Neural progenitor cell (in vitro differentiated cells): ENCODE results near the gene YY1AP1. TPM values are rescaled to one million over a fixed set of nuclear protein-coding genes. Genes with fewer than 3 reads are reported as not detected.
"Not testable (repeated sequence)": the region's sequence is repeated elsewhere in the genome, so short reads cannot be mapped to it uniquely, and the experiment has no call there.

Experiments used
- DNase-seq: peaks from one replicate; pipeline ENCODE4 v3.0.0-alpha.2; 2016; ENCODE audit warnings: low spot score
- H2AFZ ChIP-seq: fragments of 200-600 bp; sonication (generic); replicated peaks from 2 replicates; pipeline ENCODE4 v1.6.1; 2016; ENCODE audit warnings: antibody characterized with exemption
- H3F3A ChIP-seq: fragments of 200-600 bp; sonication (generic); 2 replicates; pipeline ENCODE4 v1.6.1; 2016; ENCODE audit warnings: antibody characterized with exemption, low read depth
- H3K27ac ChIP-seq: fragments of 200-600 bp; sonication (generic); 2 replicates; pipeline ENCODE4 v1.5.1; 2016; ENCODE audit warnings: mild to moderate bottlenecking
- H3K27me3 ChIP-seq: fragments of 200-600 bp; sonication (generic); 2 replicates; pipeline ENCODE4 v1.6.1; 2016; ENCODE audit warnings: mild to moderate bottlenecking, moderate library complexity
- H3K36me3 ChIP-seq: fragments of 200-600 bp; sonication (generic); 2 replicates; pipeline ENCODE4 v1.5.1; 2016
- H3K4me1 ChIP-seq: fragments of 200-600 bp; sonication (generic); 2 replicates; pipeline ENCODE4 v1.6.1; 2016; ENCODE audit warnings: mixed run types
- H3K4me2 ChIP-seq: fragments of 200-600 bp; sonication (generic); 2 replicates; pipeline ENCODE4 v1.6.1; 2016
- H3K4me3 ChIP-seq: fragments of 200-600 bp; sonication (generic); 2 replicates; pipeline ENCODE4 v1.5.1; 2016
- H3K79me2 ChIP-seq: fragments of 200-600 bp; sonication (generic); 2 replicates; pipeline ENCODE4 v1.6.1; 2016; ENCODE audit warnings: low read depth
- H3K9ac ChIP-seq: fragments of 200-600 bp; sonication (generic); 2 replicates; pipeline ENCODE4 v1.6.1; 2016
- H3K9me3 ChIP-seq: fragments of 200-600 bp; sonication (generic); 2 replicates; pipeline ENCODE4 v1.5.1; 2016; ENCODE audit warnings: low read depth
- H4K20me1 ChIP-seq: fragments of 200-600 bp; sonication (generic); 2 replicates; pipeline ENCODE4 v1.6.1; 2016; ENCODE audit warnings: low read depth
- H3K27ac Mint-ChIP-seq: 3 replicates; pipeline ENCODE4 v1.8.0; 2021; ENCODE audit warnings: mixed read lengths
- H3K27me3 Mint-ChIP-seq: 2 replicates; pipeline ENCODE4 v1.8.0; 2022; ENCODE audit warnings: low read depth, mild to moderate bottlenecking, inconsistent platforms, moderate library complexity, mixed read lengths; ENCODE audit not compliant: insufficient read depth
- H3K36me3 Mint-ChIP-seq: 3 replicates; pipeline ENCODE4 v1.8.0; 2021; ENCODE audit warnings: mixed read lengths
- H3K4me1 Mint-ChIP-seq: 3 replicates; pipeline ENCODE4 v1.8.0; 2021; ENCODE audit warnings: mixed read lengths
- H3K4me3 Mint-ChIP-seq: 3 replicates; pipeline ENCODE4 v1.8.0; 2021; ENCODE audit warnings: mild to moderate bottlenecking, moderate library complexity, mixed read lengths
- H3K9me3 Mint-ChIP-seq: 3 replicates; pipeline ENCODE4 v1.8.0; 2020; ENCODE audit warnings: mixed read lengths
- CTCF ChIP-seq: fragments of 200-600 bp; sonication (generic); IDR thresholded peaks from 2 replicates; pipeline ENCODE4 v1.5.1; 2017; ENCODE audit warnings: antibody characterized with exemption, mild to moderate bottlenecking
- EZH2 ChIP-seq: fragments of 200-600 bp; sonication (generic); IDR thresholded peaks from 2 replicates; pipeline ENCODE4 v1.6.1; 2017; ENCODE audit warnings: antibody characterized with exemption, mild to moderate bottlenecking, moderate library complexity
- EZH2phosphoT487 ChIP-seq: fragments of 200-600 bp; sonication (generic); IDR thresholded peaks from 2 replicates; pipeline ENCODE4 v1.6.1; 2017; ENCODE audit warnings: antibody characterized with exemption
- total RNA-seq: library from RNA; depleted of rRNA; stranded (reverse); fragments of >200 nt; gene quantifications from 2 replicates; pipeline ENCODE4 v1.2.3, GENCODE V29; 2015; ENCODE audit warnings: low replicate concordance

YY1AP1 gene
- total RNA-seq, 1 donor from 2014 or later: 42.7 TPM

- peaks cover 5% of the 10 kb centered on the region for H3K4me1 Mint-ChIP-seq
- Histone ChIP-seq H3K4me1 (no peaks in the 10 kb centered on the region), H3K79me2 (peaks cover 56% of the 10 kb centered on the region), H3K27ac (no peak overlapping the region), H2AFZ (no peak overlapping the region), H3K27me3 (no peaks in the 10 kb centered on the region), H3K9me3 (no peaks in the 10 kb centered on the region), H3K4me3 (no peak overlapping the region), H3K4me2 (no peak overlapping the region), H4K20me1 (peaks cover 40% of the 10 kb centered on the region), H3K36me3 (peaks cover 9% of the 10 kb centered on the region), H3K9ac (no peak overlapping the region), H3F3A (no peaks in the 10 kb centered on the region)
- H3K36me3 Mint-ChIP-seq: peaks cover 34% of the 10 kb centered on the region
- no peak for TF ChIP-seq CTCF
- peak overlapping the region; percentile 46 for H3K27ac Mint-ChIP-seq
- H3K4me3 Mint-ChIP-seq: no peak overlapping the region
- no peaks in the 10 kb centered on the region for H3K9me3 Mint-ChIP-seq
- DNase-seq: no peak
- H3K27me3 Mint-ChIP-seq: peaks cover 3% of the 10 kb centered on the region
Measured at GRCh38 chr1:155680531-155680930, 8.0 kb downstream of the YY1AP1 start.

- not testable (repeated sequence) for H3K4me1 ChIP-seq, H3K27me3 Mint-ChIP-seq, H3K27ac ChIP-seq, H3K9me3 Mint-ChIP-seq, H3K4me1 Mint-ChIP-seq, H2AFZ ChIP-seq, H3K9me3 ChIP-seq, H3K9ac ChIP-seq, H3K4me3 Mint-ChIP-seq, H3K36me3 ChIP-seq, H3K4me3 ChIP-seq, H3F3A ChIP-seq, H3K27me3 ChIP-seq, H3K4me2 ChIP-seq, DNase-seq, H3K27ac Mint-ChIP-seq
- peaks cover 41% of the 10 kb centered on the region for H3K79me2 ChIP-seq
- H4K20me1 ChIP-seq: peaks cover 34% of the 10 kb centered on the region
- H3K36me3 Mint-ChIP-seq: peaks cover 37% of the 10 kb centered on the region
Measured at GRCh38 chr1:155678992-155679391, 9.6 kb downstream of the YY1AP1 start.

- peaks cover 41% of the 10 kb centered on the region for H3K36me3 Mint-ChIP-seq
- Histone ChIP-seq H3K4me2 (no peak overlapping the region), H3K4me3 (no peak overlapping the region), H3K9ac (no peak overlapping the region), H4K20me1 (peaks cover 25% of the 10 kb centered on the region), H3K9me3 (no peaks in the 10 kb centered on the region), H3K79me2 (peaks cover 31% of the 10 kb centered on the region), H2AFZ (no peak overlapping the region), H3K36me3 (peaks cover 9% of the 10 kb centered on the region), H3K27ac (no peak overlapping the region), H3K4me1 (no peaks in the 10 kb centered on the region), H3F3A (no peaks in the 10 kb centered on the region), H3K27me3 (no peaks in the 10 kb centered on the region)
- no peak overlapping the region for H3K27ac Mint-ChIP-seq
- H3K9me3 Mint-ChIP-seq: no peaks in the 10 kb centered on the region
- DNase-seq: no peak
- no peaks in the 10 kb centered on the region for H3K4me1 Mint-ChIP-seq
- TF ChIP-seq EZH2phosphoT487 (no peak), EZH2 (no peak), CTCF (no peak)
- no peak overlapping the region for H3K4me3 Mint-ChIP-seq
- peaks cover 6% of the 10 kb centered on the region for H3K27me3 Mint-ChIP-seq
Measured at GRCh38 chr1:155678027-155678426, 10.5 kb downstream of the YY1AP1 start.

GRCh38 chr1:155673003-155673402, 15.6 kb downstream of the YY1AP1 start:
- DNase-seq: no peak
- no peak overlapping the region for H2AFZ ChIP-seq
- no peak overlapping the region for H3K27ac ChIP-seq
- H3K9me3 ChIP-seq: no peaks in the 10 kb centered on the region
- H4K20me1 ChIP-seq: no peaks in the 10 kb centered on the region
- Mint-ChIP-seq H3K36me3 (peaks cover 49% of the 10 kb centered on the region), H3K27me3 (peaks cover 3% of the 10 kb centered on the region), H3K9me3 (no peaks in the 10 kb centered on the region), H3K4me1 (no peaks in the 10 kb centered on the region), H3K27ac (no peak overlapping the region), H3K4me3 (no peak overlapping the region)
- H3F3A ChIP-seq: no peaks in the 10 kb centered on the region
- H3K9ac ChIP-seq: no peak overlapping the region
- no peak overlapping the region for H3K4me2 ChIP-seq
- no peaks in the 10 kb centered on the region for H3K27me3 ChIP-seq
- H3K79me2 ChIP-seq: no peaks in the 10 kb centered on the region
- TF ChIP-seq EZH2phosphoT487: no peak
- TF ChIP-seq EZH2: no peak
- no peak for TF ChIP-seq CTCF
- H3K36me3 ChIP-seq: peaks cover 5% of the 10 kb centered on the region
- no peaks in the 10 kb centered on the region for H3K4me1 ChIP-seq
- no peak overlapping the region for H3K4me3 ChIP-seq
